KMS-11 (cell line): ENCODE measurements around the gene LPIN3.

Source experiments
- H2AFZ ChIP-seq: fragments of 200-600 bp; sonication (generic); 2 replicates; pipeline ENCODE4 v1.6.1; 2016; ENCODE audit warnings: antibody characterized with exemption, mixed run types, low read depth
- H3K27ac ChIP-seq: fragments of 200-600 bp; sonication (generic); 2 replicates; pipeline ENCODE4 v1.6.1; 2016; ENCODE audit warnings: mild to moderate bottlenecking, mixed run types
- H3K27me3 ChIP-seq: fragments of 200-600 bp; sonication (generic); 2 replicates; pipeline ENCODE4 v1.6.1; 2017; ENCODE audit warnings: mild to moderate bottlenecking, low read depth, mixed run types, moderate library complexity; ENCODE audit not compliant: insufficient read depth
- H3K36me3 ChIP-seq: fragments of 200-600 bp; sonication (generic); 2 replicates; pipeline ENCODE4 v1.6.1; 2017; ENCODE audit warnings: mild to moderate bottlenecking, mixed run types; ENCODE audit not compliant: insufficient read depth
- H3K4me1 ChIP-seq: fragments of 200-600 bp; sonication (generic); 2 replicates; pipeline ENCODE4 v1.6.1; 2016; ENCODE audit warnings: mild to moderate bottlenecking, low read depth, mixed run types; ENCODE audit not compliant: poor library complexity, severe bottlenecking
- H3K4me2 ChIP-seq: fragments of 200-600 bp; sonication (generic); 2 replicates; pipeline ENCODE4 v1.7.0; 2016; ENCODE audit warnings: mild to moderate bottlenecking, mixed run types
- H3K4me3 ChIP-seq: fragments of 200-600 bp; sonication (generic); IDR thresholded peaks from 2 replicates; pipeline ENCODE4 v1.6.1; 2017; ENCODE audit warnings: low read depth, low read length, mixed read lengths; ENCODE audit not compliant: insufficient read depth
- H3K79me2 ChIP-seq: fragments of 200-600 bp; sonication (generic); 2 replicates; pipeline ENCODE4 v1.6.1; 2016; ENCODE audit warnings: low read depth, mixed run types; ENCODE audit not compliant: insufficient read depth
- H3K9ac ChIP-seq: fragments of 200-600 bp; sonication (generic); 2 replicates; pipeline ENCODE4 v1.6.1; 2016; ENCODE audit warnings: mild to moderate bottlenecking, mixed run types
- H4K20me1 ChIP-seq: fragments of 200-600 bp; sonication (generic); 2 replicates; pipeline ENCODE4 v1.6.1; 2016; ENCODE audit warnings: mild to moderate bottlenecking, mixed run types; ENCODE audit not compliant: insufficient read depth
- CTCF ChIP-seq: fragments of 200-600 bp; sonication (generic); conservative IDR thresholded peaks from 2 replicates; pipeline ENCODE4 v1.6.1; 2017; ENCODE audit warnings: low read depth, mild to moderate bottlenecking, antibody characterized with exemption, low read length, moderate library complexity, mixed read lengths

Gene LPIN3

GRCh38 chr20:41405436-41405835 is 64.8 kb downstream of the LPIN3 start:
- Histone ChIP-seq H3K4me3 (no peak overlapping the region), H3K9ac (no peak overlapping the region), H3K4me1 (peaks cover 73% of the 10 kb centered on the region), H3K27me3 (no peaks in the 10 kb centered on the region), H3K36me3 (no peaks in the 10 kb centered on the region; the same call in 1 of the 2 replicates), H2AFZ (no peak overlapping the region), H3K79me2 (no peaks in the 10 kb centered on the region; the same call in 1 of the 2 replicates), H3K27ac (peak overlapping the region; percentile 86; the same call in 1 of the 2 replicates), H4K20me1 (no peaks in the 10 kb centered on the region), H3K4me2 (no peak overlapping the region; the same call in 1 of the 2 replicates)
- no peak for TF ChIP-seq CTCF

GRCh38 chr20:41406353-41406752 is 65.7 kb downstream of the LPIN3 start:
- Histone ChIP-seq H3K79me2 (no peaks in the 10 kb centered on the region; the same call in 1 of the 2 replicates), H3K4me1 (peaks cover 77% of the 10 kb centered on the region), H3K27me3 (no peaks in the 10 kb centered on the region), H3K36me3 (no peaks in the 10 kb centered on the region; the same call in 1 of the 2 replicates), H3K9ac (peak overlapping the region; percentile 57; the same call in 1 of the 2 replicates), H3K4me2 (peak overlapping the region; percentile 76), H3K27ac (peak overlapping the region; percentile 86; the same call in 1 of the 2 replicates), H4K20me1 (no peaks in the 10 kb centered on the region), H3K4me3 (no peak overlapping the region), H2AFZ (no peak overlapping the region)
- no peak for TF ChIP-seq CTCF

- Histone ChIP-seq H3K9ac (peak overlapping the region; percentile 57; the same call in 1 of the 2 replicates), H2AFZ (peak overlapping the region; percentile 65; the same call in 1 of the 2 replicates), H3K4me2 (peak overlapping the region; percentile 76), H3K36me3 (no peaks in the 10 kb centered on the region; the same call in 1 of the 2 replicates), H4K20me1 (no peaks in the 10 kb centered on the region), H3K79me2 (no peaks in the 10 kb centered on the region; the same call in 1 of the 2 replicates), H3K27me3 (no peaks in the 10 kb centered on the region), H3K4me1 (peaks cover 83% of the 10 kb centered on the region), H3K4me3 (no peak overlapping the region), H3K27ac (peak overlapping the region; percentile 86)
- TF ChIP-seq CTCF = no peak
Measured at GRCh38 chr20:41406896-41407444, 66.3 kb downstream of the LPIN3 start.

- no peak for TF ChIP-seq CTCF
- Histone ChIP-seq H3K4me2 (peak overlapping the region; percentile 76), H3K36me3 (no peaks in the 10 kb centered on the region; the same call in 1 of the 2 replicates), H2AFZ (peak overlapping the region; percentile 65; the same call in 1 of the 2 replicates), H3K27me3 (no peaks in the 10 kb centered on the region), H3K27ac (peak overlapping the region; percentile 86), H3K9ac (peak overlapping the region; percentile 57), H3K4me1 (peaks cover 83% of the 10 kb centered on the region), H3K4me3 (no peak overlapping the region), H4K20me1 (no peaks in the 10 kb centered on the region), H3K79me2 (no peaks in the 10 kb centered on the region; the same call in 1 of the 2 replicates)
Measured at GRCh38 chr20:41407607-41408006, 67.0 kb downstream of the LPIN3 start.
